NOMO-1 (cell line): ENCODE results near the gene ABCA2.

Experiments used
- DNase-seq, 2 experiments: peaks; one replicate each; lab custom pipeline; 2025; ENCODE audit not compliant: unreplicated experiment in 2 of 2; lab: John Stamatoyannopoulos, UW

ABCA2 gene

DNA sequence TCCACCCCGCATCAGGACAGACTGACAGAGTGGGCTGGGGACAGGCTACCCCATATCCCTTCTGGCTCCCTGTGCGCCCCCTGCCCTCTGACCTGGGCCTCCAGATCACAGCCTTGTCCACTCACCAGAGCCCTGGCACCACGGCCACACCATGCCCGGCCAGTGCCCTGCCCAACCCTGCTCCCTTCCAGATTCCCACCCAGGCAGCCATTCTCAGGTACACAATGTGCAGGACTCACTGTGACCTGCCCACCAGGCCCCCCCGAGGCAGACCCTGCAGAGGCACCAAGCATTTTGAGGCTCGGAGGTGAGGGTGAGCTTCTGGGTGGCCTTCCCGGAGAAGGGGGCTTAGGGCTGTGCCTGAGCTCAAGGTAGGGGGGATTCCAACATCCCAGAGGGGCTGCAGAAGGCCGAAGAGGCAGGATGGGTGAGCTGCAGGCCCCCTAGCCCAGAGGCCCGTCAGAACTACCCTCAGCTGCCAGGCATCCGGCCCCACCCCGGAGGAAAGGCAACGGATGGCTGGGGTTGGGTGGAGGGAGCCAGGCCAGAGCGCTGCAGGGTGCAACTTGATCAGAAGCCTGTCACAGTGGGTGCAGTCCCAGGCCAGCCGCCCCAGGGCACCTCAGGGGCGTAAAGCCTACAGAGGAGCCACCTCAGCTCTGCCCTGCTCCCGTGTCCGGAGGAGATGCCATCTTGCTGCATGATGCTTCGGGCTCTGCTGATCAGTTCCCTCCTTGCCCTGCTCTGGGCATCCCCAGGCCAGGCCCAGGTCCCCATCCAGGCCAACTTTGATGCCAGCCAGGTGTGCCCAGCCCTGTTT lies 45.6 kb downstream of the ABCA2 start, which contains the start of gene LCNL1:
Gene LCNL1, plus strand, starts transcription at position 762 of the 820 bp plus-strand sequence. CDS start 594 bp downstream, outside the sequence.
- DNase-seq = no peak

DNA sequence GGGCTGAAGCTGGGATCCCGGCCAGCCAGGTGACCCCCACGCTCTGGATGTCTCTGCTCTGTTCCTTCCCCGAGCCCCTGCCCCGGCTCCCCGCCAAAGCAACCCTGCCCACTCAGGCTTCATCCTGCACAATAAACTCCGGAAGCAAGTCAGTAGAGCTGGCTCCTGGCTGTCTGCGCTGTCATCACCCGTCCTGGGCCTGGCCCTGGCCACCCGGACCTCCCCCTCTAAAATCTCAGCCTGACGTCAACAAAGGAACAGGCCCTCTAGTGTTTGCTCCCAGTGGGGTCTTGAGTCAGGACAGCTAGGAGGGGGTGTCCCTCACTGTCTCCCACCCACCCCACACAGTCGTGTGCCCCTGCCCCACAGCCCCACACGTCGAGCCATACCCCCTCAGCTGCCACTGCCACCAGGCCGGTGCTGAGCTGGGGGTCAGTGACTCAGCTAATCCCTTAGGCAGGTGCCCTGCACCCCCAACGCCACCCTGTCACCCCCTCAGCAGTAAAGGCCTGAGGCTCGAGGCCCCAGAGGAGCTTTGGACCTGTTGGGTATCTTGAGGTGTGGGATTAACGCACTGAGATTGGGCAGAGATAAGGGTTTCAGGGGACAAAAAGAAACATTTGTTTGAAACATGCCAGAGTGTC lies 46.3 kb downstream of the ABCA2 start:
- DNase-seq = no peak

- DNase-seq = no peak
These were observed 47.2 kb downstream of the ABCA2 start for GRCh38 chr9:136980669-136981478.

GRCh38 chr9:136979769-136980587 lies 48.1 kb downstream of the ABCA2 start:
- DNase-seq = no peak

DNA sequence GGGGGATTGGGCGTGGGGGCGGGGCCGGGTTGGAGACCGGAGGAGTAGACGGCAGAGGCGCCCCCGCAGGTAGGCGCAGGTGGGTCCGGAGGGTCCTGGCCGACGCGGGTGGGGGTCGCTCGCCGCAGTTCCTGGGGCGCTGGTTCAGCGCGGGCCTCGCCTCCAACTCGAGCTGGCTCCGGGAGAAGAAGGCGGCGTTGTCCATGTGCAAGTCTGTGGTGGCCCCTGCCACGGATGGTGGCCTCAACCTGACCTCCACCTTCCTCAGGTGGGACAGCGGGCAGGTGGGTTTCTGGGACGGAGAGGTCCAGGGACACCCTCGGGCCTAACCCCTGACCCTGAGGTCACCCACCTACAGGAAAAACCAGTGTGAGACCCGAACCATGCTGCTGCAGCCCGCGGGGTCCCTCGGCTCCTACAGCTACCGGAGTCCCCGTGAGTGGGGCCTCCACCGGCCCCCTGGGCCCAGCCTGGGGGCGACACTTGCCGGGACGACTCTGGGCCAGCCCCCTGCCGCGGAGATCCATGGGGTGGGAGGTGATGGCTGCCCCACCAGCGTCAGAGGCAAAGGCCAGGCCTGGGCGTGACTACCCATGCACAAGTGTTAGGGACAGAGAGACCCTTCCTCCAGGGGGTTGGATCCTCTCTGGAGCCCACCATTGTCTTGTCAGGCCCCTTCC lies 49.0 kb downstream of the ABCA2 start:
- no peak for DNase-seq

DNA sequence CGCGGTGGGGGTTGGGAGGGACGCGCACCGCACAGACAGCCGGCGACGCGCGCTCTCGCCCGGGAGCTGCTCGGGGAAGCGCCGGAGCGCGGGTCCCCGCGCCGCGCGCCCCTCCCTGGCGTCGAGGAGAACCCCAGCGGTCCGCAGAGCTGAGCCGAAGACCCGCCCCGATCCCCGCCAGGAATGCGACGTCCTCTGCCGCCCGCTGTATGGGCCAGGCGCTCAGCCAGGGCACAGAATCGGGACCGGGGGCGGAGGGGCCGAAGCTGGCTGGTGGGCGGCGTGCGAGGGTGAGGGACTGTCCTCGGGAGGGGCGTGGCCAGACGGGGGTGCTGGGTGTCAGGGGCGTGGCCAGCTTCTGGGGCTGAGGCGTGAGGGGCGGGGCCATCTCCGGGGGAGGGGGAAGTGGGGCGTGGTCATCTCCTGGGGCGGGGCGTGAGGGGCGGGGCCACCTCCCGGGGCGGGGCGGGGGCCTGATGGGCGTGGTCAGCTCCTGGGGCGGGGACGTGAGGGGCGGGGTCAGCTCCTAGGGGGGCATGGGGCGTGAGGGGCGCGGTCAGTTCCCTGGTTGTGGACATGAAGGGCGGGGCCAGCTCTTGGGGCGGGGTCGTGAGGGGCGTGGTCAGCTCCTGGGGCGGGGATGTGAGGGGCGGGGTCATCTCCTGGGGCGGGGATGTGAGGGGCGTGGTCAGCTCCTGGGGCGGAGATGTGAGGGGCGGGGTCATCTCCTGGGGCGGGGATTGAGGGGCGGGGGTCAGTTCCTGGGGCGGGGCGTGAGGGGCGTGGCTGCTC lies 49.8 kb downstream of the ABCA2 start:
- DNase-seq = peak; percentile 33 to 35

- no peak for DNase-seq
These were observed 50.4 kb downstream of the ABCA2 start for GRCh38 chr9:136977649-136978072.

DNA sequence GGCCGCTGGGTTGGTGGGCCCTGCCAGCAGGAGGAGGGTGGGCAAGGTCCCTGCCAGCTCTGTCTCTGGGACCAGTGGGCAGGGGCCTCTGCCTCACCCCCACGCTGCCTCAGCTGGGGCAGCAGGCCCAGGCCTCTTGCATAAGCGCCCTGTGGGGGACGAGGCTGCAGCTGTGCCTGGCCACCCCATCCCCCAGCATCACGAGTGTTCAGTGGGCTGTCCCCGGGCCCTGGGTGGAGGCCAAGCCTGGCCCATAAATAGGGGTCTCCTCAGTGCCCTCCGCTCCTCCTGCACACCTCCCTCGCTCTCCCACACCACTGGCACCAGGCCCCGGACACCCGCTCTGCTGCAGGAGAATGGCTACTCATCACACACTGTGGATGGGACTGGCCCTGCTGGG lies 50.8 kb downstream of the ABCA2 start, which contains the start of gene PTGDS:
Gene PTGDS, plus strand, starts transcription at position 282 of the 400 bp plus-strand sequence. Its CDS starts 75 bp downstream, at position 357.
- no peak for DNase-seq

DNA sequence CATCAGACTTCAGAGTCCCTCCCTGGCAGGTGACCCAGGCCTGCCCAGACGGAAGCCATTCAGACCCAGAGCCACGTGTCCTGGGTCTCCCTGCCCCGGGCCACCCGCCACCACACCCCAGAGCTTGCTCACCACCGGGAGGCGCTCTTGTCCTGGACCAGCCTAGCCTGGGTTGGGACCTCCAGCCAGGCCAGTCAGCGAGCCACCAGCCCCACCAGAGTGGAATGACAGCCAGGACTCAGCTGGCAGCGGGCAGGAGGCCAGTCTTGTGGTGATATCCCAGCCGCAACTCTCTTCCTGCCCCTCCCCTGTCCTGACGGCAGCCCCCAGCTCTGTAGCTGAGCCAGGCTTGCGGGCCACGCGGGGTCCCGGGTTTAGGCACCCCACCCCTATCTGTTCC lies 52.4 kb downstream of the ABCA2 start:
- DNase-seq = no peak

DNA sequence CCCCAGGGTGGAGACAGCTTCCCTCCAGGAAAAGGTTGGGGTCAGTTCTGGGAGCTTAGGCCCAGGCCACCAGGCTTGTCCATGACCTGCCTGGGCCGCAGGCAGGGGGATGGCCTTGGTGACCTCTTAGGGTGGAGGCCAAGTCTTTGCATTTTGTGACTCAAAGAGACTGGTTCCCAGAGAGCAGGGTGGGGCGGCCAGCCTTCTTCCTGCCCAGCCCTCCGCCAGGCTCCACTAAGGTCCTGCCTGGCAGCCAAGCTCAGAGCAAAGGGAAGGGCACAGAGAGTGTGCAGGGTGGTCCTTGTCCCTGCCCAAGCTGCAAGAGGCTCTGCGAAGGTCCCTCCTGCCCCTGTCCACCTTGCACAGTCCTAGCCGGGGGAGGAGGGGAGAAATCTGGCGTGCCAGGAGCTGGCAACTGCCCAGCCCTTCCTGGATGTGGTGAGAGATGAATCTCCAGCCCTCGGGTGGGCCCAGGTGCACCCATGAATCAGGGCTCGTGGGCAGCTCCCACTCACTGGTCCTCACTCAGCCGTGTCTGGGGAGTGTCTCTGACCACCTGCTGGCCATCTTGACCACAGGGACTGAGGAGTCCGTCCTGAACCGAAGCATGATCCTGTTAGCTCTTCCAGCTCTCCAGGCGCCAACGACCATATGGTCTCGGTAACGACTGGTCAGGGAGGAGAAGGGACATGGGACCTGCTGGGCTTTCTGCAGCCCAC lies 53.1 kb downstream of the ABCA2 start:
- DNase-seq = no peak

- no peak for DNase-seq
These were observed 54.1 kb downstream of the ABCA2 start for GRCh38 chr9:136973618-136974617.

DNA sequence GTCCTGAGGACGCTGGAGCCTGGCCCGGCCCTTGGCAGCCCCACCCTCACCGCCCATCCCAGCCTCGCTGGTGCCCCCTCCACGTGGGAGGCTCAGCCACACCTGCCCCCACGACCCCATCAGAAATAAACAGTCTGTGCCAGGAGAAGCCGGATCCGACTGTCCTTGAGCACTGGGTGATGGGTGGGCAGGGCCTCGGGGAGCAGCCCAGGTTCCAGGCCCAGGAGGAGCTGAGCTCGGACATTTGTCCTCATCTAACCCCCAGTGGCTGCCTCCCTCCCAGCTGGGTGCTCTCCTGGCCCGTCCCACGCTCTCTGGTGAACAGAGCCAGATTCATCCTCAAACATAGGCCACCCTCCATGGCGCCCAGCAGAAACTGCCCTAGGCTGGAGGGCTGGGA lies 55.3 kb downstream of the ABCA2 start:
- no peak for DNase-seq

DNA sequence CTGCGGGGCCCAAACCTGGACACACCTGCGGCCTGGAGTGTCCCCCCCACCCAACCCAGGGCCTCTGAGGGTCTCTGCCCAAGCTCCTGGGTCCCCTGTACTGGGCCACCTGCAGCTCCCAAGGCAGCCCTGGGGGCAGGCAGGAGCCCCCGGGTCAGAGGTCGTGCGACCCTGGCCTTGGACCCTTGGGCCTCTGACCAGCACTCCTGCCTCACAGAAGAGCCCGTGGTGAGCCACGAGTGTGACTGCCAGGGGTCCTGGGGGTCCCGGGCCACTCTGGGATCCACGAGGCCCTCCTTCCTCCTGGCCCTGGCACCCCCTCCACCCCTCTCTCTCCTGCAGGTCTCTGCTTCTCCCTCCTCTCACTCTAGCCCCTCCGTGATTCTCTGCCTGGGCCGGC lies 55.7 kb downstream of the ABCA2 start:
- no peak for DNase-seq

DNA sequence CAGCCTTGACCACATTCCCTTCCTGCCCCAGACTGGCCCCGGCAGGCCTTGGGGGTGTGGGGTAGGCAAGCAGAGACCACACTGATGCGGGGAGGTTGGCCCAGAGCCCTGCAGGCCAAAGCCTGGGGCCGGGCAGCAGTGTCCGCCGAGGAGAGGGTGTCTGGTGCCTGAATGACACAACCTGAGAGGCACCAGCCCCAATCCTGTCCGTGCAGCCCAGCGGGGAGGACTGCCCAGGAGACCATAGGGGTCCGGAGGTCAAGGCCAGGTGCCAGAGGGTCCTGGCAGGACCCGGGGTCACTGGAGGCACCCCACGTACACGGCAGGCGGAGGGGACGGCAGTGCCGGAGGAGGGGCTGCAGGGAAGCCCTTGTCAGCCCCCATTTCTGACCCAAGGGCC lies 56.3 kb downstream of the ABCA2 start:
- no peak for DNase-seq

- DNase-seq = no peak
These were observed 57.7 kb downstream of the ABCA2 start for GRCh38 chr9:136970361-136970760.

DNA sequence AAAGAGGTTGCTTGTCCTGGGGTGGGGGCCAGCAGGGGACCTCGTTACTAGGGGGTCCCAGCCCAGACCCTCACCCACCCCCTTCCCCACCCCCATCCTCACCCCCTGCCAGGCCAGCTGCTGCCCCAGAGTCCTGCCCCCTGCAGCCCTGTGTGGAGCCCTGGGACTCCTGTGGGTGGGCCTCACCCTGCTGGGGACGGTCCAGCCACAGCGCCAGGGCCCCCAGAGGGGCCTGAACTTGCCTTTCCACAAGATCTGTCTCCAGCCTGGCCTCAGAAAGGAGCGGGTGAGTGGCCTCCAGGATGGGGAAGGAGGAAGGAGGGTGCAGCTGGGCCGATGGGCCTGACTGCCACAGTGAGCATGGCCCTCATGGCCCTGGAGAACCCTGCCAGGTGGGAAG lies 58.3 kb downstream of the ABCA2 start:
- DNase-seq = no peak

GRCh38 chr9:136969150-136969549 lies 58.9 kb downstream of the ABCA2 start:
- no peak for DNase-seq
